Spleen (tissue), 11 donors: ENCODE data around the gene TMEM169. TPM values are rescaled to one million over a fixed set of nuclear protein-coding genes. Genes with fewer than 3 reads are reported as not detected.
A peak's percentile ranks its signal among the peaks of the same experiment; 100 is the strongest.

Source experiments
- DNase-seq: peaks from one replicate; pipeline ENCODE4 v3.0.0-alpha.2; 2020
- H3K27ac ChIP-seq, 8 donors: fragments of 200-600 bp; sonication (generic) in 7 of 8; 1 replicate in 4 of 8; 2 replicates in 4 of 8; pipeline versions ENCODE4 v1.5.0 to v1.8.0; 2016 to 2021; ENCODE audit warnings: inconsistent platforms in 4 of 8, mild to moderate bottlenecking in 4 of 8, moderate library complexity in 1 of 8
- H3K27me3 ChIP-seq, 7 donors: fragments of 200-600 bp; sonication (generic) in 6 of 7; replicated peaks in 1 of 7; 1 replicate in 4 of 7; 2 replicates in 3 of 7; pipeline versions ENCODE4 v1.5.0 to v1.8.0; 2016 to 2021; ENCODE audit warnings: inconsistent platforms in 3 of 7, mild to moderate bottlenecking in 1 of 7
- H3K36me3 ChIP-seq, 6 donors: fragments of 200-600 bp; sonication (generic) in 5 of 6; 1 replicate in 4 of 6; 2 replicates in 2 of 6; pipeline versions ENCODE4 v1.5.0 to v1.8.0; 2016 to 2021; ENCODE audit warnings: inconsistent platforms in 2 of 6
- H3K4me1 ChIP-seq, 6 donors: fragments of 200-600 bp; sonication (generic) in 5 of 6; 1 replicate in 3 of 6; 2 replicates in 3 of 6; pipeline versions ENCODE4 v1.5.0 to v1.8.0; 2016 to 2021; ENCODE audit warnings: inconsistent platforms in 3 of 6
- H3K4me3 ChIP-seq, 8 donors: fragments of 200-600 bp; sonication (generic) in 7 of 8; 1 replicate in 4 of 8; 2 replicates in 4 of 8; pipeline versions ENCODE4 v1.5.0 to v1.8.0; 2016 to 2021; ENCODE audit warnings: inconsistent platforms in 4 of 8, mild to moderate bottlenecking in 4 of 8, moderate library complexity in 2 of 8
- H3K9me3 ChIP-seq, 8 donors: fragments of 200-600 bp; sonication (generic) in 7 of 8; 1 replicate in 4 of 8; 2 replicates in 4 of 8; pipeline versions ENCODE4 v1.5.0 to v1.8.0; 2016 to 2021; ENCODE audit warnings: inconsistent platforms in 4 of 8
- CTCF ChIP-seq, 11 experiments: fragments of 200-600 bp in 7 of 11; fragments of 450-650 bp in 4 of 11; sonication (generic) in 4 of 11; IDR thresholded peaks in 8 of 11; conservative IDR thresholded peaks in 3 of 11; 1 replicate in 7 of 11; 2 replicates in 4 of 11; pipeline versions ENCODE4 v1.4.0 to v1.8.0; 2016 to 2021; ENCODE audit warnings: antibody characterized with exemption in 11 of 11, inconsistent platforms in 4 of 11, mild to moderate bottlenecking in 1 of 11
- POLR2A ChIP-seq, 3 donors: fragments of 450-650 bp; IDR thresholded peaks; one replicate each; pipeline ENCODE4 v1.5.1; 2017; ENCODE audit warnings: antibody characterized with exemption in 3 of 3, mild to moderate bottlenecking in 1 of 3
- POLR2AphosphoS5 ChIP-seq, 3 donors: sonication (generic); formaldehyde crosslinking; IDR thresholded peaks; one replicate each; pipeline ENCODE4 v1.5.1; 2017; ENCODE audit warnings: antibody characterized with exemption in 3 of 3
- WGBS, 5 donors: extraction: QIAGEN DNeasy Blood & Tissue Kit in 3 of 5; methylation state at CpG; one replicate each; pipeline versions ENCODE4 v1.1.5 to v1.1.7; 2013 to 2018; 5-methylcytosine and 5-hydroxymethylcytosine counted together
- intact Hi-C: fragments of 100-400 bp; cut with DNase I; formaldehyde crosslinking; loops from one replicate; pipeline ENCODE4 v1.15.0; 2023; ENCODE audit warnings: low total_unique reads
- polyA plus RNA-seq, 3 donors: library from polyadenylated mRNA; stranded (reverse); fragments of 200-250 nt; gene quantifications; one replicate each; pipeline ENCODE4 v1.2.1, GENCODE V29; 2013
- total RNA-seq, 7 donors: library from RNA; depleted of rRNA in 3 of 7; stranded (reverse); fragments of >200 nt in 3 of 7; fragmentation: NEBNext Ultra II Directional in 4 of 7; extraction: Animal tissue kit (Norgen Biotek cat#: 25700) in 4 of 7; gene quantifications; one replicate each; pipeline versions ENCODE4 v1.1.0 to v1.2.1, GENCODE V29; 2016 to 2021
- donor health status: healthy with polysubstance abuse.
- donor health status: DM: no; HTN: no; CAD: no; lungs with moderate emphysema.
- donor health status: DM: no; HTN: no; CAD: no.
- donor health status: Bipolar disorder and iron deficiency.
- donor health status: healthy.
- donor health status: DM: no; HTN: no; CAD: no.
- donor health status: DM: yes; HTN: yes; CAD: no.

TMEM169 gene
- total and polyA plus RNA-seq, 10 donors = 0.19 to 1.3 (median 0.83) TPM

GRCh38 chr2:216114714-216115531, 33.2 kb downstream of the TMEM169 start:
- 8 to 13% (median 10%) methylated on average over 29 of the region's 29 CpGs for WGBS, 5 donors
- intact Hi-C loops = no loop called here
- H3K27me3 ChIP-seq = no peaks in the 10 kb centered on the region
- peaks cover 45 to 97% (median 81%) of the 10 kb centered on the region in 6 donors for H3K4me1 ChIP-seq
- H3K27ac ChIP-seq = peak overlapping the region; percentile 71 to 93 (median 87)
- no peaks in the 10 kb centered on the region for H3K9me3 ChIP-seq
- peaks cover 0 to 89% (median 65%) of the 10 kb centered on the region in 6 donors for H3K36me3 ChIP-seq
- TF ChIP-seq CTCF (IDR thresholded peaks at IDR 0.05 in 8 of 11, conservative IDR thresholded peaks at IDR 0.05 in 3 of 11) (peak; percentile 73 to 95 (median 88)), POLR2A (IDR thresholded peaks at IDR 0.05) (no peak), POLR2AphosphoS5 (IDR thresholded peaks at IDR 0.05) (peak in 2 of 3 donors; percentile 76 to 87)
- peak overlapping the region; percentile 30 to 72 (median 46) for H3K4me3 ChIP-seq
- peak; percentile 98 for DNase-seq

DNA sequence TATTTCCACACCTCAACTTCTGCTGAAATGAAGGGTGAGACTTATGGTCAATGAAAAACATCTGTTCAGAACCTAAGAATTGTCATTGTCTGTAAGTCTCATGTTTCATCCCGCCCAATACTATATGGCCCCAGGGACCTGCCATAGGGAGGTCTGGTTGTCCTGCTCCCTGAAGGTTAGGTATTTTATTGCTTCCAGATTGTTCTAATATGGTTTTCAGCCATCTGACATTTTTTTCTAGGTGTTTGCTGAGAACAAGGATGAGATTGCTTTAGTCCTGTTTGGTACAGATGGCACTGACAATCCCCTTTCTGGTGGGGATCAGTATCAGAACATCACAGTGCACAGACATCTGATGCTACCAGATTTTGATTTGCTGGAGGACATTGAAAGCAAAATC, 34.7 kb downstream of the TMEM169 start:
- H3K4me1 ChIP-seq = peaks cover 37 to 88% (median 66%) of the 10 kb centered on the region in 6 donors
- TF ChIP-seq POLR2A (IDR thresholded peaks at IDR 0.05) (no peak), CTCF (IDR thresholded peaks at IDR 0.05 in 8 of 11, conservative IDR thresholded peaks at IDR 0.05 in 3 of 11) (no peak), POLR2AphosphoS5 (IDR thresholded peaks at IDR 0.05) (no peak)
- H3K9me3 ChIP-seq = no peaks in the 10 kb centered on the region
- WGBS, 5 donors = 95 to 100% (median 100%) methylated on average over 1 of the region's 1 CpG
- peak overlapping the region in 1 of 8 donors; percentile 1 for H3K27ac ChIP-seq
- no peak overlapping the region for H3K4me3 ChIP-seq
- peaks cover 2 to 93% (median 70%) of the 10 kb centered on the region in 6 donors for H3K36me3 ChIP-seq
- intact Hi-C loops = no loop called here
- no peaks in the 10 kb centered on the region for H3K27me3 ChIP-seq
- DNase-seq = no peak

DNA sequence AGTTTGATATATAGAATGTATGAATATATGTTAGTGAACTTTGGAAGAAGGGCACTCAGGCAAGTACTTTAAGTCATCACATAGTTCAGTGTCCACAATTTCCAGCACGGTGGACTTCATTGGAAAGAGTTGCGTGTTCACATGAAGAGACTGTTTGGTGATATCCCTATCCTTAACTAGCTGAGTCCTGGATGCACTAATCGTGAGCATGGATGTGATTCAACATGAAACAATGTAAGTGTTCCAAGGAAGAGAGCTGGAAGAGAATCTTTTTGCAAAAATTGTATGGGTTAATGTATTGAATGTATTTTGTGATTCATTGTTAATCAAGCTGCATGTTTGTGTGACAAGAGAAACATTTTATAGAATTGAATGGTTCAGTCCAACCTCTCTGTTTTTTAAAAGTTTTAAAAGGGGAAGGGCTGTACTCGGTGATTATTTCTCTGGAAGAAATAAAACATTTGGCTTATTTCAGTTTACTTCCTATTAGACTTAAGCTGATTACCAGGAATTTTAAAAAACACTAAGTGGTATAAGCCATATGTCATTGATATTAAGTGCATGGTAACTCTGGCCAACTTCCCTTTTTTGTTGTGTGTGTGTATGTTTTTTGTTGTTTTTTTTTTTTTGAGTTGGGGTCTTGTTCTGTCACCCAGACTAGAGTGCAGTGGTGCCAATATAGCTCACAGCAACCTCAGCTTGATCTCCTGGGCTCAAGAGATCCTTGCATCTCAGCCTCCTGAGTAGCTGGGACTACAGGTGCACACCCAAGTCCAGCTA, 36.0 kb downstream of the TMEM169 start:
- H3K27ac ChIP-seq = peak overlapping the region in 2 of 8 donors; percentile 1 to 11
- no peaks in the 10 kb centered on the region for H3K9me3 ChIP-seq
- H3K4me1 ChIP-seq = peaks cover 34 to 75% (median 53%) of the 10 kb centered on the region in 6 donors
- no peak for TF ChIP-seq CTCF (IDR thresholded peaks at IDR 0.05 in 8 of 11, conservative IDR thresholded peaks at IDR 0.05 in 3 of 11)
- no peak for TF ChIP-seq POLR2A (IDR thresholded peaks at IDR 0.05)
- TF ChIP-seq POLR2AphosphoS5 (IDR thresholded peaks at IDR 0.05) = no peak
- WGBS, 5 donors = 75 to 84% (median 80%) methylated on average over 4 of the region's 4 CpGs
- intact Hi-C loops = no loop called here
- no peaks in the 10 kb centered on the region for H3K27me3 ChIP-seq
- H3K36me3 ChIP-seq = peaks cover 2 to 93% (median 72%) of the 10 kb centered on the region in 6 donors
- no peak for DNase-seq
- no peak overlapping the region for H3K4me3 ChIP-seq
